Muscle of arm (tissue), 12 donors: ENCODE results near the gene CNOT11. TPM values are rescaled to one million over a fixed set of nuclear protein-coding genes. Genes with fewer than 3 reads are reported as not detected.
"Not testable (repeated sequence)": the region's sequence is repeated elsewhere in the genome, so short reads cannot be mapped to it uniquely, and the experiment has no call there.

Experiments
- DNase-seq: peaks from one replicate; pipeline ENCODE4 v3.0.0-alpha.2; 2013
- polyA plus RNA-seq, 12 donors: library from polyadenylated mRNA; unstranded; fragments of 120-200 nt; gene quantifications; one replicate each; pipeline ENCODE4 v1.2.1, GENCODE V29; 2013; ENCODE audit not compliant: insufficient read length in 12 of 12

CNOT11 gene
- polyA plus RNA-seq, 12 donors: 28.6 to 55.2 (median 42.8) TPM; not detected in 1

DNA sequence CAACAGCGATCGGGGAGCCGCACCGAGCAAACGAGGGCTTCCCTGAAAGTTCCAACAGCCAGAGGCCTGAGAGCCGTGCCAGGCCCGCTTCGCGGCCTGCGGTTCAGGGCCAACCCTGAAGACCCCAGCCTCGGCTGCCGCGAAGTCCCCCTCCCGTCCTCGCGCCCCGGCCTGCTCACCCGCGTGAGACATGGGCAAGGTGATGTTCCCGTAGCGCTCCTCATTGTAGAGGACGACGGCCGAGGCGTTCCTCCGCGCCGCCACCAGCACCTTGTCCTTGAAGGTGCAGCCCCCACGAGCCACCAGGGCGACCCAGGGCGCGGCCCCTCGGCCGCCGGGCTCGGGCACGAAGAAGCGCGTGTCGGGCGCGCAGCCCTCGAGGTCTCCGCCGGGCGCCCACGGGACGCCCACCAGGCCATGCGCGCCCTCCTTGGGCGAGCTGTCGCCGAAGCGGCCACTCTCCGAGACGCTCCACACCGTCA lies 55.3 kb downstream of the CNOT11 start:
- peak; percentile 27 for DNase-seq

DNA sequence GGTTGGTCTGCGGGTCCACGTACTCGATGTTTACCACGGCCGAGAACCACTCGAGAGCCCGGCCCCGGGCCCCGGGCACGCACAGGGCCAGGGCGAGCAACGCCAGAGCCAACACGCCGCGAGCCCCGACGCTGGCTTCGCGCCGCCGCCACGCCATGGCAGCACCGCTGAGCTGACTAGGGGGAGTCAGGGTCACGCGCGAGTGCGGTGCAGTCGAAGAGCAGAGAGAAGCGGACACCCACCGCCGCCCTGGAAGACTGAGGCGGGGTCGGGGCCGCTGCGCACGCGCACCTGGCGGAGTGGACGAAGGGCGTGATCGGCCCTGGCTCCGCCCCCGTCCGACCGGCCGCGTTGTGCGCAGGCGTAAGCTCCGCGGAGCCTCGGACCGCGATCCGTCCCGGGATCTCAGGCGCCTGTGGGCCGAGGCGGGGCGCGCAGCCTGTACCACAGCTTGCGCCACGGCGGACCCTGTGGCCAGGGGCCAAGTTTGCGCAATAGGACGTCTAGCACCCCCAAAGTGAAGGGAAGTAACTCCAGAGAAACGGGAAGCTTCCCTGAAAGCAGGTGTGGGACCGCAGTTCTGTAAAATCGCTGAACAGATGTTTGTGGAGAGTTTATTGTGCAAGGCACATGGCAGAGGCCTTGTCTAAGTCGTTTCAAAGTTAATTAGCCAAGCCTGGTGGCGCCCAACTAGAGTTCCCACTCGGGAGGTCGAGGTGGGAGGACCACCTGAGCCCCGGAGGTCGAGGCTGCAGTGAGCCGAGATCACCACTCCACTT lies 55.9 kb downstream of the CNOT11 start, which contains the start of gene RNF149:
Gene RNF149 (minus strand): TSS at position 270 of the 779 bp plus-strand sequence. CDS start 113 bp downstream, at position 157.
- DNase-seq: peak; percentile 94

DNA sequence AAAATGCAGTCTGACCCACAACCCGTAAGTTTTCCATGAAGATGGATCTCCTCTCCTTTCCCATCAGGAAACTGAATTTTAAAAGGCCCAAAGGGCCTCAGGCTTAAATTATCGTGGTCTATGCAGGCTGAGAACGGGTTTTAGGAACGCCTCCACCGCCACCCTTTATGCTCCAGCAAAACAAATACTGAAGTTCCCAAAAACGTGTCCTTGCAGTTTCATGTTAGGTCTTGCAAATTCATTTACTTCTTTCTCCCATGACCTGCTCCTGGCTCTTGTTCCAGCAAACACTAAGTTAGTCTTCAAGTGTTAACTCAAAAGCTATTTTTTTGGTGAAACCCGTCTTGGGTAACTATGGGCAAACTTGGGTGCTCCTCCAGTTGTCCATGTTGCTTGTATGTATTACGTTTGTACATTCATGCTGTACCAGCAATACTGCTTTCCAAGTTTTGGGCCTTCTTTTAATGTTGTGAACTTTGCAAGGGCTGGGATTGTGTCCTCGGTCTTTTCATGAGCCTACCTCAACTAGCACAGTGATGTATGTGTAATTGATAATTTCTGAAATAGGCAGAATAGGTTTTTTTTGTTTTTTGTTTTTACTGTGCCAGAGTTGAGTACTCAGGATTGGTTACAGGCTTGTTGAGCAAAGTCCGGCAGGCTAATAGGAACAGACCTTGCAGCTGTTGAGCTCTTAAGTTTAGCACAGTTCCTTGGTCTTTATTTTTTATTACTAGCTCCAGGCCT lies 57.6 kb downstream of the CNOT11 start:
- no peak for DNase-seq

- no peak for DNase-seq
These were observed 58.4 kb downstream of the CNOT11 start for GRCh38 chr2:101310834-101311695.

DNA sequence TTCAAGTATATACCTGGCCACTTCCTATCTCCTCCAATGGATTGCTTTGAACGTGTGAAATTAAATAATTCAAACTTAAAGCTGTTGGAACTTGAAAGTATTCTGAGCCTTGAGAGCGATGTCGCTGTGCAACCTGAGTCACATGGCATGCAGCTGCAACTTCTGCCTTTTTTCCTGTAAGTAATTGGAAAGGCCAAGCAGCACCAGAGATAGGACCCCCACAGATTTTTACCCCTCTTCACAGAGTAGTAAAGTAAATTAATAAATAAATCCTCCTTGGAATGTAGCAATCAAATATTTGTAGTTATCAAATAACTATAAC lies 59.0 kb downstream of the CNOT11 start:
- no peak for DNase-seq

DNA sequence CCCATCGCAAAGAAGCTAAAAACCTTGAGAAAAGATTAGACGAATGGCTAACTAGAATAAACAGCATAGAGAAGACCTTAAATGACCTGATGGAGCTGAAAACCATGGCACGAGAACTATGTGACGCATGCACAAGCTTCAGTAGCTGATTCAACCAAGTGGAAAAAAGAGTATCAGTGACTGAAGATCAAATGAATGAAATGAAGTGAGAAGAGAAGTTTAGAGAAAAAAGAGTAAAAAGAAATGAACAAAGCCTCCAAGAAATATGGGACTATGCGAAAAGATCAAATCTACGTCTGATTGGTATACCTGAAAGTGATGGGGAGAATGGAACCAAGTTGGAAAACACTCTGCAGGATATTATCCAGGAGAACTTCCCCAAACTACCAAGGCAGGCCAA lies 63.9 kb downstream of the CNOT11 start:
- not testable (repeated sequence) for DNase-seq

Other genes with a start within 250 kb of the CNOT11 start
- gene TBC1D8, start 101.5 kb upstream of the CNOT11 start, polyA plus RNA-seq: 10 to 100 TPM in 10 of 12 donors, 1 to 10 TPM in 1, not detected in 1; 9.0 to 30.2 (median 21.5) TPM
- gene RNF149, start 55.8 kb downstream of the CNOT11 start, polyA plus RNA-seq: 10 to 100 TPM in 11 of 12 donors, not detected in 1; 24.8 to 54.3 (median 38.6) TPM
- 1 to 10 TPM in 10 of 12 donors, not detected in 2; 2.2 to 5.1 (median 3.8) TPM for gene CREG2, start 134.6 kb downstream of the CNOT11 start, polyA plus RNA-seq
- 1 to 10 TPM in 10 of 12 donors, not detected in 2; 1.5 to 4.2 (median 2.9) TPM for gene RFX8, start 222.2 kb downstream of the CNOT11 start, polyA plus RNA-seq